ENCODE results near the gene SLIT3. TPM values are rescaled to one million over a fixed set of nuclear protein-coding genes. Genes with fewer than 3 reads are reported as not detected.

SLIT3 gene
- total RNA-seq, 3 donors from 2014 or later, result 30.7 to 103 (median 54.1) TPM

DNA sequence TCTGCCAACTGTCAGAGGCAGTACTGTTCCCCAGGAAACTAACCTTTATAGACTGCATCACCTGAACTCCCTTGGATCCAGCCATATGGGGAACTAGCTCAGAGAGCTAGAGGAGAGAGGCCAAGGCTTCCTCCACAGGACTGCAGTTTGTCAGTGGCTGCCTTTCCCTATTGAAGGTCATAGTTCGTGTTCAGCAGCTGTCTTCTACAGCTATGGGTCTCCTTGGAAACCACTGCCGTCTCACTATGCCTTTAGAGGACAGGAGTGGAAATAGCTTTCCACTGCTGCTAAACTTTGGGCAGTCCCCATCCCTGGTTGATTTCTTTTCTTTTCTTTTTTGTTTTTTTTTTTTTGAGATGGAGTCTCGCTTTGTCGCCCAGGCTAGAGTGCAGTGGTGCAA, 4.4 kb upstream of the SLIT3 start:
- no peak for DNase-seq (ENCODE audit: low spot score in 2 of 2)
- peaks cover 0 to 10% of the 10 kb centered on the region in 2 donors for H3K27me3 ChIP-seq
- no peak overlapping the region for H3K27ac ChIP-seq
- no peaks in the 10 kb centered on the region for H3K4me1 ChIP-seq
- H3K36me3 ChIP-seq, result no peaks in the 10 kb centered on the region
- no peak for TF ChIP-seq POLR2AphosphoS5 (IDR thresholded peaks at IDR 0.05)
- TF ChIP-seq, protein P1, sequence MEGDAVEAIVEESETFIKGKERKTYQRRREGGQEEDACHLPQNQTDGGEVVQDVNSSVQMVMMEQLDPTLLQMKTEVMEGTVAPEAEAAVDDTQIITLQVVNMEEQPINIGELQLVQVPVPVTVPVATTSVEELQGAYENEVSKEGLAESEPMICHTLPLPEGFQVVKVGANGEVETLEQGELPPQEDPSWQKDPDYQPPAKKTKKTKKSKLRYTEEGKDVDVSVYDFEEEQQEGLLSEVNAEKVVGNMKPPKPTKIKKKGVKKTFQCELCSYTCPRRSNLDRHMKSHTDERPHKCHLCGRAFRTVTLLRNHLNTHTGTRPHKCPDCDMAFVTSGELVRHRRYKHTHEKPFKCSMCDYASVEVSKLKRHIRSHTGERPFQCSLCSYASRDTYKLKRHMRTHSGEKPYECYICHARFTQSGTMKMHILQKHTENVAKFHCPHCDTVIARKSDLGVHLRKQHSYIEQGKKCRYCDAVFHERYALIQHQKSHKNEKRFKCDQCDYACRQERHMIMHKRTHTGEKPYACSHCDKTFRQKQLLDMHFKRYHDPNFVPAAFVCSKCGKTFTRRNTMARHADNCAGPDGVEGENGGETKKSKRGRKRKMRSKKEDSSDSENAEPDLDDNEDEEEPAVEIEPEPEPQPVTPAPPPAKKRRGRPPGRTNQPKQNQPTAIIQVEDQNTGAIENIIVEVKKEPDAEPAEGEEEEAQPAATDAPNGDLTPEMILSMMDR (IDR thresholded peaks at IDR 0.05), result no peak
- no peak for TF ChIP-seq POLR2A (IDR thresholded peaks at IDR 0.05)
- H3K4me3 ChIP-seq, result no peak overlapping the region
- intact Hi-C loops (cut with DNase I; ENCODE audit: low total_unique reads), result no loop called here
- H3K9me3 ChIP-seq, result no peaks in the 10 kb centered on the region

DNA sequence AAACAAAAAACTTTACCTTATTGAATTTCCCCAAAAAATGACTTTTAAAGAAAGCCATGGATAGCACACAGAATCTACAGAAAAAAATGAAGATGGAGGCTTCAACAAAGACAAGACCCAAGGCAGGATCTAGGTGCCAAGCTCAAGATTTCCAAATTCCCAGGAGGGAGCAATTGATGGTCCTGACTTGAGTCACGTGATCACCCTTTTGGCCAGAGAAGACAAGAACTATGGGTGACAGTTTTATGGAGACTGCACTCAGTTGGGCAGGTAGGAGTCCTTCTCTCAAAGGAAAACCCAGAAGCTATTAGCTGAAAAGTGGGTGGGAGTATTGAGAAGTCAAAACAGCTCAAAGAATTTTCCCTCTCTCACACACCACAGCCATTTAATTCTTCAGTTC, 3.2 kb upstream of the SLIT3 start:
- Histone ChIP-seq H3K4me3 (no peak overlapping the region), H3K27ac (no peak overlapping the region), H3K4me1 (no peaks in the 10 kb centered on the region), H3K27me3 (peaks cover 0 to 15% of the 10 kb centered on the region in 2 donors), H3K9me3 (no peaks in the 10 kb centered on the region), H3K36me3 (no peaks in the 10 kb centered on the region)
- TF ChIP-seq POLR2A (IDR thresholded peaks at IDR 0.05), result no peak
- TF ChIP-seq POLR2AphosphoS5 (IDR thresholded peaks at IDR 0.05), result no peak
- TF ChIP-seq, protein P1 (IDR thresholded peaks at IDR 0.05), result no peak
- no peak for DNase-seq (ENCODE audit: low spot score in 2 of 2)
- intact Hi-C loops (cut with DNase I; ENCODE audit: low total_unique reads), result no loop called here

DNA sequence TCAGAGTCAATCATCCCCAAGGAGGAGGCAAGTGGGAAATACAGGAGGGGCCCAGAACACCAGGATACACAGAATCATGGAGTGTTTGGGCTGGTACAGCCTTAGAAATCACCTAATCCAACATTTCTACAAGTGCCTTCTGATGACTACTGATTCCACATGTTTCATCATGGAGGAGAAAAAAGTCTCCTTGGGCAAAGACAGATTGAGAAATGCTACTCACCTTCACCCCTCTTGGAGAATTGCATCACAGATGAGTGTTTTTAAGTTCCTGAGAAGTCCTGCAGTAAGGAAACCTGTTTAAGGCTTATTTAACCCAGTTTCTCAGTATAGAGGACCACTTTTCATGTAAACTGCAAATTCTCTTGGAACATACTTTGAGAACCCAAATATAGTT, 2.2 kb upstream of the SLIT3 start:
- Histone ChIP-seq H3K27ac (peak overlapping the region in 1 of 2 donors; percentile 87), H3K4me1 (no peaks in the 10 kb centered on the region), H3K27me3 (peaks cover 0 to 15% of the 10 kb centered on the region in 2 donors), H3K9me3 (no peaks in the 10 kb centered on the region), H3K36me3 (no peaks in the 10 kb centered on the region), H3K4me3 (no peak overlapping the region)
- no peak for DNase-seq (ENCODE audit: low spot score in 2 of 2)
- intact Hi-C loops (cut with DNase I; ENCODE audit: low total_unique reads), result no loop called here
- TF ChIP-seq POLR2AphosphoS5 (IDR thresholded peaks at IDR 0.05) (no peak), POLR2A (IDR thresholded peaks at IDR 0.05) (no peak)
- TF ChIP-seq, protein P1 (IDR thresholded peaks at IDR 0.05), result no peak

DNA sequence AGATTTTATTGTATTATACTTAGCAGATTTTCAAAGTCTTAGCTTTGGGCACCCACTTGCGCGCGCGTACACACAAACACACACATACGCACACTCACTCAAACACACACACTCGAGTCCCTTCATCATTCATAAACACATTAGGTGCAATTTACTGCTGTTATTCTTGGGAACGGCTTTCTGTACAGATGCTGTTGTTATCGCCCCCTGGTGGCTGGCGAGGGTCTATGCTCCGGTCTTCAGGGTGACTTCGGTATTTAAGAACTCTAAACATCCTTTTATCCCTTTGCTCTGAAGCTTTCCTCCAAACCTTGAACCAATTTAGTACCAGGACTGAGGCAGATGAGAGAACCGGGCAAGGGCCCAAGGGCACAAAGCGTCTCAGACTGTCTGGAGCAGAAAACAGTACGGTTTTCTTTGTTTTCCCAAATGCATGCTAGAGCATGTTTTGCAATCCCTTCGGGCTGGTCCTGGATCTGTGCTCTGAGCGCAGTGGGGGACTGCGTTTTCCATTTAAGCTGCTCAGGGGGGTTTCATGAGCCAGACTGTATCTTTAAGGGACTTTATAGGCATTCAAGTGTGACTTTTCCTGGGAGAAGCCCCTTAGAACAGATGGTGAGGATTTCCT, 1.7 kb upstream of the SLIT3 start:
- DNase-seq (ENCODE audit: low spot score in 2 of 2), result peak; percentile 54 to 72
- TF ChIP-seq, protein P1 (IDR thresholded peaks at IDR 0.05), result peak; percentile 63 to 85 (median 71)
- no peak for TF ChIP-seq POLR2AphosphoS5 (IDR thresholded peaks at IDR 0.05)
- Histone ChIP-seq H3K27ac (peak overlapping the region in 1 of 2 donors; percentile 87), H3K4me3 (peak overlapping the region in 1 of 3 donors; percentile 41), H3K4me1 (no peaks in the 10 kb centered on the region), H3K27me3 (peaks cover 0 to 15% of the 10 kb centered on the region in 2 donors), H3K36me3 (no peaks in the 10 kb centered on the region), H3K9me3 (no peaks in the 10 kb centered on the region)
- intact Hi-C loops (cut with DNase I; ENCODE audit: low total_unique reads), result no loop called here

DNA sequence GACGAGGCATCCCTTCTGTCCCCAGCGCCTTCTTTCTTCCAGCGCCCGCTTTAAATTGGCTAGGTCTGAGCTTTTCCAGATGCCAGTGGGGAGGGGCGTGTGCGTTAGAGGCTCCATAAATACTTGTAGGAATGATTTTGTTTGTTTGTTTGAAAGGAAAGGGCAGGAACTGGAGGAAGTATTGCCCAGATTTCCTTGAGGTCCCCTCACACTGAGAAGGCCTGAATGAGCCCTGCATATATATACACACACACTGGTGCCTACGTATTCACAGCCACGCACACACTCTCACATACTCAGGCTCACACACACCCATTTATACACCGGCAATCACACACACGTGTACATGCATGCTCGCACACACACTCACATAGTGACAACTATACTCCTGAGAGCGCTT, 1.0 kb upstream of the SLIT3 start:
- intact Hi-C loops (cut with DNase I; ENCODE audit: low total_unique reads), result no loop called here
- H3K9me3 ChIP-seq, result no peaks in the 10 kb centered on the region
- TF ChIP-seq, protein P1 (IDR thresholded peaks at IDR 0.05), result no peak
- no peak for TF ChIP-seq POLR2A (IDR thresholded peaks at IDR 0.05)
- no peak for TF ChIP-seq POLR2AphosphoS5 (IDR thresholded peaks at IDR 0.05)
- H3K4me1 ChIP-seq, result no peaks in the 10 kb centered on the region
- peaks cover 0 to 15% of the 10 kb centered on the region in 2 donors for H3K27me3 ChIP-seq
- DNase-seq (ENCODE audit: low spot score in 2 of 2), result no peak
- H3K27ac ChIP-seq, result peak overlapping the region in 1 of 2 donors; percentile 87
- H3K4me3 ChIP-seq, result no peak overlapping the region
- no peaks in the 10 kb centered on the region for H3K36me3 ChIP-seq

Data from breast epithelium (tissue), 4 donors.